ENCODE measurements around the gene PHYH. TPM values are rescaled to one million over a fixed set of nuclear protein-coding genes. Genes with fewer than 3 reads are reported as not detected.

Gene PHYH
- 35.3 and 41.8 TPM in 2 replicates for total RNA-seq

GRCh38 chr10:13299437-13300287, at the start of gene PHYH:
PHYH (minus strand) TSS chr10:13300064; CDS start chr10:13300042, 22 bp downstream.

GRCh38 chr10:13348216-13349017, 48.6 kb upstream of the PHYH start, which contains the start of gene SEPHS1:
SEPHS1 (minus strand) TSS chr10:13348293; CDS start chr10:13344950, 3,343 bp downstream.

GRCh38 chr10:13234172-13234571, 65.7 kb downstream of the PHYH start, which contains the start of gene UCMA:
UCMA (minus strand) TSS chr10:13234374; CDS start chr10:13234258, 116 bp downstream.

Other genes with a start within 250 kb of the PHYH start
- gene OPTN, start 199.9 kb downstream of the PHYH start, total RNA-seq: 104 and 121 TPM in 2 replicates
- gene MCM10, start 138.5 kb downstream of the PHYH start, total RNA-seq: 3.1 and 4.1 TPM in 2 replicates
- not detected in 2 replicates for gene UCMA, start 65.7 kb downstream of the PHYH start, total RNA-seq
- gene SEPHS1, start 48.2 kb upstream of the PHYH start, total RNA-seq: 28.3 and 43.1 TPM in 2 replicates
- gene BEND7, start 228.9 kb upstream of the PHYH start, total RNA-seq: 11.9 and 12.0 TPM in 2 replicates

Data from articular chondrocyte of knee joint (primary cell).